Measurements from ENCODE around the gene ACO2.

Gene ACO2

DNA sequence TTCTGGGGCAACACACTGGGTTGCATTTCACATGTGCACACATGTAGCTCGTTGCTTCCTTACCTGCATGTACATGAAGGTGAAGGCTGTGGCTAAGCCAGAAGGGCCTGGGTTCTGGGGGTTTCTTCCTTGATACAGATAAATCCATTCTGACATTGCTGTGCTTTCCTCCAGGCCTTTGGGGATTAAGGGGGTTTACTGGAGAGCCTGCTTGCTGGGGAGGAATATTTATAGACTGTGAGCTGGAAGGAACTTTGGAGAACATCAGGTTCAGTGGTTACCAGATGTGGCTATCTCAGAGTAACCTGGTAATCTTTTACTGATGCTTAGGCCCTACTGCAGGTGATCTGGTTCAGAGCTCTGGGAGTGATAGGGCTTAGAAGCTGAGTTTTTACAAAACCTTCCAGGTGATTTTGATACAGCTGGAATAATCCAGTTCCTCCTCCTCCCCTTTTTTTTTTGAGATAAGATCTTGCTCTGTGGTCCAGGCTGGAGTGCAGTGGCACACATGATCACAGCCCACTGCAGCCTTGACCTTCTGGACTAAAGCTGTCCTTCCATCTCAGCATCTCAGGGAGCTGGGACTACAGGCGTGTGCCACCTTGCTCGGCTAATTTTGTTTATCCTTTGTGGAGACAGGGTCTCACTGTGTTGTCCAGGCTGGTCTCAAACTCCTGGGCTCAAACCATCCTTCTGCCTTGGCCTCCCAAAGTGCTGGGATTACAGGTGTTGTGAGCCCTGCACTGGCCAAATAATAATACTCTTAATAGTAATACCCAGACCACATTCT is 19.9 kb downstream of the ACO2 start:
- no peak for DNase-seq (ENCODE audit: low spot score)
- TF ChIP-seq, protein P1, sequence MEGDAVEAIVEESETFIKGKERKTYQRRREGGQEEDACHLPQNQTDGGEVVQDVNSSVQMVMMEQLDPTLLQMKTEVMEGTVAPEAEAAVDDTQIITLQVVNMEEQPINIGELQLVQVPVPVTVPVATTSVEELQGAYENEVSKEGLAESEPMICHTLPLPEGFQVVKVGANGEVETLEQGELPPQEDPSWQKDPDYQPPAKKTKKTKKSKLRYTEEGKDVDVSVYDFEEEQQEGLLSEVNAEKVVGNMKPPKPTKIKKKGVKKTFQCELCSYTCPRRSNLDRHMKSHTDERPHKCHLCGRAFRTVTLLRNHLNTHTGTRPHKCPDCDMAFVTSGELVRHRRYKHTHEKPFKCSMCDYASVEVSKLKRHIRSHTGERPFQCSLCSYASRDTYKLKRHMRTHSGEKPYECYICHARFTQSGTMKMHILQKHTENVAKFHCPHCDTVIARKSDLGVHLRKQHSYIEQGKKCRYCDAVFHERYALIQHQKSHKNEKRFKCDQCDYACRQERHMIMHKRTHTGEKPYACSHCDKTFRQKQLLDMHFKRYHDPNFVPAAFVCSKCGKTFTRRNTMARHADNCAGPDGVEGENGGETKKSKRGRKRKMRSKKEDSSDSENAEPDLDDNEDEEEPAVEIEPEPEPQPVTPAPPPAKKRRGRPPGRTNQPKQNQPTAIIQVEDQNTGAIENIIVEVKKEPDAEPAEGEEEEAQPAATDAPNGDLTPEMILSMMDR (IDR thresholded peaks at IDR 0.05; ENCODE audit: extremely low read depth, missing control alignments), result no peak

DNA sequence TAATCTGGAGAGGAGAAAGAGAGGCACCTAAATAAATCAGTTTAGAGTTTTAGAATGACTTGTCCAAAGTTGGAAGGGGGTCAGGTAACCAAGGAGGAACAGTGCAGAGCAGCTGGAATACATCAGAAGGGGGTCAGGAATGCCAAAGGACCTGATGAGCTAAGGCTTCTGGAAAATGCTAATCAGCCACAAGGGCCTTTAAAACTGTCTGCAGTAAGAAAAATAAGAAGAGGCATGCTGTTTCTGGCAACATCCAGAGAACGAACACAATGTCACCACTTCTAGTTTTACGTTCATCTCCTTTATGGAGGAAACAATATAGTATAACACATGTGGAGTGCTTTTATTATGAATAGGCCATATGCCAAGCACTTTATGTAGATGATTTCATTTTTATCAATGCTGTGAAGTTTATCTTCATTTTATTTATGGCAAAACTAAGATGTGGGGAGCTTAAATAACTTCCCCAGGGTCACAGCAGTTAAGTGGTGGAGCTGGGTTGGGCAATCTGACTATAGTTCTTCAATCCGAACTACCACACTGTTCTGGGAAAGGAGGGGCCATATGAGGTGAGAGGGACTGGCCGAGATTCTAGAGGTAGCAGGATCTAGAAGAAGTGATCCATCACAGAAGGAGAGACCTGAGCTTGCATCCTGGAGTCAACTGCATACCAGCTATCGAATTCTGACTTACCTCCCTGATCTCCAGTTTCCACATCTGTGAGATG is 22.6 kb downstream of the ACO2 start:
- DNase-seq (ENCODE audit: low spot score), result no peak
- TF ChIP-seq, protein P1 (IDR thresholded peaks at IDR 0.05; ENCODE audit: extremely low read depth, missing control alignments), result no peak

DNA sequence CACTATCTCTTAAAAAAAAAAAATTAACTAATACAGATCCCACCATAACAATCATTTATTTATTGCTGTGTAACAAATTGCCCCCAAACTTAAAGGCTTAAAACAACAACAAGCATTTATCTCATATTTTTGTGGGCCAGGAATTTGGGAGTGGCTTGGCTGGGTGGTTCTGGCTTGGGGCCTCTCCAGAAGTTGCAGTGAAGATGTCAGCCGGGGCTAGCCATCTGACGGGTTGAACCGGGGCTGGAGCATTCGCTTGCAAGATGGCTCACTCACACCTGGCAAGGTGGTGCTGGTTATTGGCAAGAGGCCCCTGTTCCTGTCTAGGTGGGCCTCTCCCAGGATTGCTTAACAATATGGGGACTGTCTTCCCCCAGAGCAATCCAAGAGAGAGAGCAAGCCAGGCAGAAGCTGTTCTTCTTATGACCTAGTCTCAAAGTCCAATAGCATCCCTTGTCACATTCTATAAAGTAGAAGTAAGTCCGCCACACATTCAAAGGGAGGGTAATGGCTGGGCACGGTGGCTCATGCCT is 29.5 kb downstream of the ACO2 start:
- TF ChIP-seq, protein P1 (IDR thresholded peaks at IDR 0.05; ENCODE audit: extremely low read depth, missing control alignments), result no peak
- no peak for DNase-seq (ENCODE audit: low spot score)

DNA sequence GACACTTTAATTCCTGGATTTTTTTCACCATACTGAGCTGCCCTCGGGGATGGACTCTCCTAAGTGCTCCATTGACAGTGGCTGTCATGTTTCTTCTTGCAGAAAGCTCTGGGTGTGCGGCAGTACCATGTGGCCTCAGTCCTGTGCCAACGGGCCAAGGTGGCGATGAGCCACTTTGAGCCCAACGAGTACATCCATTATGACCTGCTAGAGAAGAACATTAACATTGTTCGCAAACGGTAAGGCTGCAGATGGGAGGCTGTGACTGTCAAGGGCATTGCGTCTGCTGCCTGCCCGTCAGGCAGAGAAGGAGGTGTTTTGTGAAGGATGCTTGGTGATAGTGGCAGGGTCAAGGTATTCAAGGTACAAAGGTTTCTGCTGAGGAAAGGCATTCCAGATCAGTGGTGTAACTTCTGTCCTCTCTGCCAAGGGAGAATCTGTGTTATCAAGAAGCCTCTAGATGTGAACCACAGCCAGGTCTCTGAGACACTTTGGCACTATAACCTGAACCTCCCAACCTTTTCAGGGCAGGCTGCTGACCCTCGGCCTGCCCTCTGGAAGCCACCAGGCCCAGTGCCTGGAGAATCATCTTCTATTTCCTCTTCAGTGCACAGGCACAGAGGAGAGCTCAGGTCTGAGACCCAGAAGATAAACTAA is 30.8 kb downstream of the ACO2 start:
- DNase-seq (ENCODE audit: low spot score), result no peak
- TF ChIP-seq, protein P1 (IDR thresholded peaks at IDR 0.05; ENCODE audit: extremely low read depth, missing control alignments), result no peak

DNA sequence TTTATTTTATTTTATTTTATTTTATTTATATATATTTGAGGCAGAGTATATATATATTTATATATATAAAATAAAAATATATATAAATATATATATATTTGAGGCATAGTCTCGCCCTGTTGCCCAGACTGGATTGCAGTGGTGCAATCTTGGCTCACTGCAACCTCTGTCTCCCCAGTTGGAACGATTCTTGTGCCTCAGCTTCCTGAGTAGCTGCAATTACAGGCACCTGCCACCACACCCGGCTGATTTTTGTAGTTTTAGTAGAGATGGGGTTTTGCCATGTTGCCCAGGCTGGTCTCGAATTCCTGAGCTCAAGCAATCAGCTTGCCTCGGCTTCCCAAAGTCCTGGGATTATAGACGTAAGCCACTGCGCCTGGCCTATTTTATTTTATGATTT is 31.4 kb downstream of the ACO2 start:
- TF ChIP-seq, protein P1 (IDR thresholded peaks at IDR 0.05; ENCODE audit: extremely low read depth, missing control alignments), result no peak
- no peak for DNase-seq (ENCODE audit: low spot score)

DNA sequence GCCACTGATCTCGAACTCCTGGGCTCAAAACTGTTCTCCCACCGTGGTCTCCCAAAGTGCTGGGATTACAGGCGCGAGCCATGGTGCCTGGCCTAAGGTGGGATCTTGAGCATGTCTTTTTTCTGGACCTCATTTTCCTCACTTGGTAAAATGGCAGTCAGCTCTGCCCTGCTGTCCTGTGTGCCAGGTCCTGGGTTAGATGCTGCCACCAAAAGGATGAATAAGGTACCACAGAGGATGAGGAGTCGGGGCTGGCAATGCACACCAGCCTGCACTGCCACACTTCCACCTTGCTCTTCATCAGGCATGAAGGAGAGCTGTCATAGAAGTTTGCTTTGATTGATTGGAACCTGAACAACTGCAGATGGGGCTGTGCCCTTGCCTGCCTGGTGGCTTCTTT is 32.3 kb downstream of the ACO2 start:
- TF ChIP-seq, protein P1 (IDR thresholded peaks at IDR 0.05; ENCODE audit: extremely low read depth, missing control alignments), result peak; percentile 48

More for the DNA sequence above, 32.3 kb downstream of the ACO2 start:
- DNase-seq (ENCODE audit: low spot score), result peak; percentile 57

All from GM20000 (cell line).